Left forelimb (tissue), 1 donor: ENCODE data around the gene GATA1.

ENCODE experiments used
- DNase-seq: peaks from one replicate; pipeline ENCODE4 v3.0.0-alpha.2; 2018; ENCODE audit warnings: low spot score

Gene GATA1

GRCh38 chrX:48786341-48786800 is at the start of gene GATA1:
GATA1 (plus strand) TSS chrX:48786590; CDS start chrX:48791110, 4,520 bp downstream.
- DNase-seq: no peak

DNA sequence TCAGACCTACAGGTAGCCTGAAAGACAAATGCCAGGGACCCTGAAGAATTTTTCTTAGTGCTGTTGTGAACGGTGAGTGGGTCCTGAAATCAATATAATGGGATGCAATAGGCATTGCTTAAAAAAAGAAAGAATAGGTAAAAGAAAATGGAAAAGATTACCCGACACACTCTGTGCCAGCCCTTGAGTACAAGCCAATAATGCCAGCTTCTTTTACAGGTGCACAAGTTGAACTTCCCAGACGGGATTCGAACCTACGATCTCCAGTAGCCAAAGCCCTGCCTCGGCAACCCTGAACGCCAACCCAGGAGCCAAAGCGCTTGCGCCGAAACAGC is 49.5 kb upstream of the GATA1 start:
- no peak for DNase-seq

GRCh38 chrX:48737213-48737938 is 49.0 kb upstream of the GATA1 start:
- peak; percentile 91 for DNase-seq

DNA sequence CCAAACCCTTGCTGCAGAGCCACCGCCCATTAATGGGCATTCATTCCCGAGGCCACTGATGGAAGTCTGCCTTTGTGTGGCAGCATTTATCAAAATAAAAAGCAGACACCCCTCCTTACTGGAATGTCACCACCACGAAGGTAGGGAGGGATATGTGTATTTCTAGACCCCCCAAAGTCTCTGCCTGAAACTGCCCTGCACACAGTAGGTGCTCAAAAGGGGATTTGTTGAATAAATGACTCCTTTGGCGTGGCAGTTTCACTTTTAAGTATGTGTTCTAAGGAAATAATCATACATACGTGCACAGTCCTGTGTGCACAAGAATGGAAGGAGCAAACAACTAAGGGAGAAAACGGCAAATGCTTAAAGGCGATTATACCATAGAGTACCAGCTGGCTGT is 48.5 kb upstream of the GATA1 start:
- no peak for DNase-seq

DNA sequence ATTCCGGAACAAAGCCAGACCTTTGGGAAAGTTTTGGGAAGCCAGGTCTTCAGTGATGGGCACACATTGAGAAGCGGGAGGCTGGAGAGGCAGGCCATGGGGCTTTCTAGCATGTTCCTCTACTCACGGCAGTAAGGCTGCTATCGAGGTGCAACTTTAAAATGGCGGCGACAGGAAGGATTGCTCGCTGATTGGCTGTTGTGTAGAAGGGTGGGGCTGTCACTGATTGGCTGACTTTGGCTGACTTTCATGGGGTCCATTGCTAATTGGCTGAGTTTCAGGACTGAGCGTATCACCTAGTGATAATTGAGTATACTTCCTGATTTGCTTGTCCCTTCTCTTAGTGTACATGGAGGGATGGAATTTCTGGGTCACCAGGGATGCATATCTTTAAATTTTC is 44.6 kb upstream of the GATA1 start:
- DNase-seq: no peak

DNA sequence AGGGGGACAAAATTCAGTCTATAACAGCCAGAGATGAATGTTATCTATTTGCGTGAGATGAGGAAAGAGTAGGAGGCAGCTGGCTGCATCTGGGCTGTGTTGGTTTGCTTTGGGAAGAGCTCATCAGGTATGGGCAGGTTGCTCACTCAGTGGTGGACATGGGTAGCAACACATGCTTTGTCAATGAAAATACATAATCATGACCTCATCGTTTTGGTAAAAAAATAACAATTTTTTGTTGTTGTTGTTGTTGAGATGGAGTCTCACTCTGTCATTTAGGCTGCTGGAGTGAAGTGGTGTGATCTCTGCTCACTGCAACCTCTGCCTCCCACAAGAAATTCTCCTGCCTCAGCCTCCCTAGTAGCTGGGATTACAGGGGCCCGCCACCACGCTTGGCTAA is 41.2 kb upstream of the GATA1 start:
- no peak for DNase-seq

GRCh38 chrX:48747415-48748016 is 38.9 kb upstream of the GATA1 start:
- DNase-seq: no peak

- no peak for DNase-seq
These were observed 37.2 kb upstream of the GATA1 start for GRCh38 chrX:48749182-48749581.

- no peak for DNase-seq
These were observed 35.0 kb upstream of the GATA1 start for GRCh38 chrX:48751343-48751742.

DNA sequence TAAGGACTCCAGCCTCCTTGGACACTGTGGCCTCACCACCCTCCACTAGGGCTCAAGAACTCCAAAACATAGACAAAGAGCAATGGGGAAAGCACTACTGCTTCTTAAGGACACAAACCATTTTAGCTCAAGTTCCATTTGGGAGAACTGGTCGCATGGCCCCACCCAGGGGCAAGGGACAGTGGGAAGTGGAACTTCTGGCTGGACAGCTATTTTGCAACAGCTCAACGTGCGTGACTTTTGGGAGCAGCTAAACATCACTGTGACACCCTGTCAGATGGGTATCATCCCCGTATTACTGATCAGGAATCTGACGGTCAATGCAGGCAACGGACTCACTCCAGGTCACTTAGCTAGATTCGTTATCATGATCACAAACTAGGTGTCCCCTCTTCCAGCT is 33.9 kb upstream of the GATA1 start:
- DNase-seq: no peak

DNA sequence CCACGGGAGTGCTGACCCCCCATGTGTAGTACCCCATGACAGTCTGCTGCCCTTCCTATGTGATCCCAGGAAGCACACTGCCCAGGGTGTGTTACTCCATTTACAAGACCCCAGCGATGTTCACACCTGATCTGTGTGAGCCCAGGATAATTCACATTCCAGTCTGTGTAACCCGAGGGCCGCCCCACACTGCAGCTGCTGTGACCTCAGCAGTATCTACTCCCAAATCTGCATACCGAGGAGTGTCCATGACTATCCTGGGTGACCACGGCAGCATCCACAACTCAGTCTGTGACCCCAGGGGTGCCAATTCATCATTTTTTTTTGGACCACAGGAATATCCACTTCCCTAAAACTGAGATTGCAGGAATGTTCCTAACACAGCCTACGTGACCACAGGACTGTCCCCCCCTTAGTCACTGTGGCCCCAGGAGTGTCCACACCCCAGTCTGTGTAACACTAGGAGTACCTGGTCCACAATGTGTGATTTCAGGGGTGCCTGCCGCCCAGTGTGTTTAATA is 32.6 kb upstream of the GATA1 start:
- no peak for DNase-seq

DNA sequence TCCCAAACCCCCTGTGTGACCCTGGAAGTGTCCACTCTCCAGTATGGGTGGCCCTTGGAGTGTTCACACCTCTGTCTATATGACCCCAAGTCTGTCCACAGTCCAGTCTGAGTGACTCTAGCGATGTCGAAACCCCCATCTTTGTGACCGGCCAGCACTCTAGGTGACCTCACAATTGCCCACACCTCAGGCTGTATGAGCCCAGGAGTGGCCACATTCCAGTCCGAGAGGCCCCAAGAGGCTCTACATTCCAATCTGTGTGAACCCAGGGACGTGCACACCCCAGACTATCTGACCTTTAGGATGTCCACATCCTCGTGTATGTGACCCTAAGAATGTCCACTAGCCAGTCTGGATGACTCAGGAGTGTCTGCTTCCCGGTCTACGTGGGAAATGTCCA is 32.2 kb upstream of the GATA1 start:
- no peak for DNase-seq

GRCh38 chrX:48761674-48762471 is 24.5 kb upstream of the GATA1 start, which contains the start of gene GLOD5:
GLOD5 (plus strand) TSS chrX:48761747; CDS start chrX:48761791, 44 bp downstream.
- DNase-seq: no peak

GRCh38 chrX:48769230-48769629 is 17.2 kb upstream of the GATA1 start:
- DNase-seq: no peak

DNA sequence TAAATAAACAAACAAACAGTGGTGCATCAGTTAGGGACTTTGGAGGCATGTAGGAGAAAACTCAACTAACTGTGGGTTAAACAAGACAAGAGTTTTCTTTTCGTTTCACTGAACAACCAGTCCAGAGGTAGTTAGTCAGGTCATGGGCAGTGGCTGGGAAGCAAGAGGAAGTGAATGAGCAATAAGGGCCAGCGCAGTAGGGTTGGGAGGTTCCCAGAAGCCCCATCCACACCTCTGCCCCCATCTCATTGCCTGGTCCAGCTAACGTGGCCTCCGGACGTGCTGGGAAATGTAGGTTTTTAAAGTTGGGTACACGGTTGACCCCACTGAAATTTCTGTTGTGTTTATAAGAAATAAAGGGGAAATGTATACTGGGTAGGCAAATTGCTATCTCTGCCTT is 16.1 kb upstream of the GATA1 start:
- DNase-seq: no peak

DNA sequence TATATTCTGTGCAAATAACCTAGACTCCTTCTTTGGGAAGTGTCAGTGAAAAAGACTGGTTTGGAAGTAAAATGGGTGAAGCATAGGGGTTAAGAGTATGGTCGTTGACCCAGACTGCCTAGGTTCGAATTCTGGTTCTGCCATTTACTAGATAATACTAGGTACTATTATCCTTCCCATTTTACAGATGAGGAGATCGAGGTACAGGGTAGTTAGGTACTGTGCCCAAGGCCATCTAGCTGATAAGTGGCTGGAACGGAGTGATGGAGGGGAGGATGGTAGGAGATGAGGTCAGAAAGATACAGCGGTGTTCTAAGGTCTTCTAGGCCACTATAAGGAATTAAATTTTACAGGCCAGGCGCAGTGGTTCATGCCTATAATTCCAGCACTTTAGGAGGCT is 13.8 kb upstream of the GATA1 start:
- no peak for DNase-seq

DNA sequence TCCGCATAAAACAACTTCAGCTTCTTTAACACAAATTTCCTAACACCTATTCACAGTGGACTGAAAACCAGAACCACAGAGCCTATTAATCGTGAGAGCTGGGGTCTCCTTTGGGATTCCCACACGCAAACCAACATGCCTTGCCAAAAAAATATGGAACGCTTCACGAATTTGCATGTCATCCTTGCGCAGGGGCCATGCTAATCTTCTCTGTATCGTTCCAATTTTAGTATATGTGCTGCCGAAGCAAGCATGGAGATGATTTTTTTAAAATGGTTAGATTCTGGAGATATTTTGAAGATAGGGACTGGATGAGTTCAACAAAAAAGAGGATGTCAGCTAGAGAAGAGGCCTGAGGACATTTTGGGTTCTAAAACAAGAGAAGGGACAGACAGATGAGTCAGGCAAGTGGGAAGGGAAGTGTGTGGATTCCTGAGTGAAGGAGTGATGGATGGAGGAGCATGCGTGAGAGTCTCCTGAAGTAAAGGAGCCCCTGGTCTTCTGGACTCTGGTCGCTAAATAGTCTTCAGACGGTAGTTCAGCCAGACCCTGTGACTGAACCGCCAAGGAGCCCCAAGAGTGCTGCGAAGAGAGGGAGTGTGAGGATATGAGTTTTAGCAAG is 9.5 kb upstream of the GATA1 start:
- no peak for DNase-seq

DNA sequence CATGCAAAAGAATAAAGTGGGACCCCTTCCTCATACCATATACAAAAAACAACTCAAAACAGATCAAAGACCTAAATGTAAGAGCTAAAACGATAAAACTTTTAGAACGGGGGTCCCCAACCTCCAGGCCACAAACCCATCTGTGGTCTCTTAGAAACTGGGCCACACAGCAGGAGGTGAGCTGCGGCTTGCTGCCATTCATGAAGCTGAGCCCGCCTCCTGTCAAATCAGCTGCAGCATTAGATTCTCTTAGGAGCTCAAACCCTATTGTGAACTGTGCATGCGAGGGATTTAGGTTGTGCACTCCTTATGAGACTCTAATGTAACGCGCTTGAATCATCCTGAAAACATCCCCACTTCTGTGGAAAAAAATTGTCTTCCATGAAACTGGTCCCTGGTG is 7.0 kb upstream of the GATA1 start:
- DNase-seq: no peak

- DNase-seq: no peak
These were observed 4.7 kb upstream of the GATA1 start for GRCh38 chrX:48781705-48782104.

- no peak for DNase-seq
These were observed 4.2 kb upstream of the GATA1 start for GRCh38 chrX:48782216-48782615.

DNA sequence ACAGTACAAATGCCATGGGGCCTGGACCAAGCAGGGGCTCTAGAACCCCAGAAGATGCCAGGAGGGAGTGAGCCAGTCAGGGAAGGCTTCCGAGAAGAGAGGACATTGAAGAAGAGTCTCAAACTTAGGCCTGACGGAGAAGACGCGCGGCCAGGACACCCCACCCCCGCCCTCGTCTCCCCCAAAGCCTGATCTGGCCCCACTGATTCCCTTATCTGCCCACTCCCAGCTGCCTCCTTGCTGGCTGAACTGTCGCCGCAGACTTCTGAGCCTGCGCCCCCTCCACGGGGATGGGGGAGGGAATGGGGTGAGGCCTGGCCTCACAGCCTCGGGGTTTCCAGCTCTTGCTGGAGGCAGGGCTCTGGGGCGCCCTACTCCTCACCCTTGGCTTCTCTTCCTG is 3.6 kb upstream of the GATA1 start:
- no peak for DNase-seq

DNA sequence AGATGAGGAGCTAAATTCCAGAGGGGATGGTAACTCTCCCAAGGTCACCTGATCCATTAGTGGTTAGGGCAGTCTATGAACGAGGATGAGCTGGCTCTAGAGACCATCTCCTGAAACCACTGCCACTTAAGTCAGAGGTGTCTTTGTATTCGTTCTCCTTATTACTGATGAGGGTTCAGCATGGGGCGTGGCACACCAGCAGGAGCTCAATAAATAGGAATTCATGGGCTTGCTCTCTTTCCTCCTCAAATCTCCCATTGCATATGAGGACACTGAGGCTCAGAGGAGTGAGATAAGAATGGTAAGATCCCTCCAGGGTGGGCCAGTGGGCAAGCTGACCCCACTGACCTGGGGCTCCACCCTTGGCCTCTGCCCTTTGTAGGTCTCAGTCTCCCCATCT is 1.7 kb upstream of the GATA1 start:
- no peak for DNase-seq

DNA sequence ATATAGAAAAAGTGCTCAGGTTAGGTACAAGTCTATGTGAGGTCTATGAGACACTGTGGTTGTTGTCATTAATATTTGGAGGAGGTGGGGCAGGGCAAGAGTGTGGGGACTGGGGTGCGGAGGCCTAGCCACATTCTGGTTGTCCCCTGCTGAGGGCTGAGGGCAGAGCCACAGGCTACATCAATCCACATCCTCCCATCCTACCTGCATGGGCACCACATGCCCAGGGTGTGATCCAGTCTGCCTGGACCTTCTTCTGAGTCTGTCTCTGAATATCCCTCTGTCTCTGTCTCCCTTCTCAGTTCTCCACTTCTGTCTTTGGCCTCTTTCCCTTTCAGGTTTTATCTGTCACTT is 1.2 kb upstream of the GATA1 start:
- no peak for DNase-seq
